Panc1 (cell line): ENCODE data around the gene TATDN3. TPM values are rescaled to one million over a fixed set of nuclear protein-coding genes. Genes with fewer than 3 reads are reported as not detected.

Source experiments
- ATAC-seq: fragments of 200-7000 bp; cut with Tn5 transposase; 2 replicates; pipeline ENCODE4 v1.9.1; 2020; ENCODE audit warnings: mild to moderate bottlenecking, moderate library complexity
- BruUV-seq: library from RNA; stranded (reverse); fragments of 400-500 nt; replicated peaks from 2 replicates; lab custom pipeline; 2021; lab: Mats Ljungman, UMichigan
- CTCF ChIA-PET: fragments of 300-600 bp; sonication (Branson Sonifier 250); formaldehyde crosslinking; loops from one replicate; lab custom pipeline; 2022; ENCODE audit warnings: antibody characterized with exemption; lab: Charles Lee
- POLR2A ChIA-PET: fragments of 300-600 bp; sonication (Branson Sonifier 250); formaldehyde crosslinking; loops from one replicate; lab custom pipeline; 2022; ENCODE audit warnings: antibody characterized with exemption; lab: Charles Lee
- DNase-seq: peaks from one replicate; pipeline ENCODE4 v3.0.0-alpha.2; 2010; ENCODE audit warnings: low read depth, low spot score
- H3K27ac ChIP-seq: 2 replicates; pipeline ENCODE4 v1.5.1; 2011; ENCODE audit warnings: mild to moderate bottlenecking, low read length, inconsistent platforms
- H3K27me3 ChIP-seq: fragments of 200-500 bp; sonication (Bioruptor generic); 2 replicates; pipeline ENCODE4 v1.6.0; 2014; ENCODE audit warnings: low read length, inconsistent platforms; ENCODE audit not compliant: control insufficient read depth, insufficient read depth
- H3K36me3 ChIP-seq: fragments of 200-500 bp; sonication (Bioruptor generic); 2 replicates; pipeline ENCODE4 v1.5.1; 2014; ENCODE audit warnings: inconsistent platforms, mild to moderate bottlenecking, low read length, moderate library complexity; ENCODE audit not compliant: control insufficient read depth, insufficient read depth
- H3K4me1 ChIP-seq: 2 replicates; pipeline ENCODE4 v1.5.1; 2011; ENCODE audit warnings: inconsistent platforms, mild to moderate bottlenecking, low read length, moderate library complexity; ENCODE audit not compliant: control insufficient read depth, insufficient read depth
- H3K4me3 ChIP-seq, 2 experiments: 2 replicates each; pipeline ENCODE4 v1.5.1; 2011 to 2012; ENCODE audit warnings: low read depth in 2 of 2, low read length in 2 of 2, mild to moderate bottlenecking in 2 of 2, inconsistent platforms in 1 of 2, moderate library complexity in 1 of 2
- H3K9me3 ChIP-seq: fragments of 200-500 bp; sonication (Bioruptor generic); 2 replicates; pipeline ENCODE4 v1.5.1; 2014; ENCODE audit warnings: low read depth, mild to moderate bottlenecking, inconsistent platforms, low read length, moderate library complexity; ENCODE audit not compliant: control insufficient read depth, insufficient read depth
- POLR2AphosphoS5 ChIP-seq: IDR thresholded peaks from 2 replicates; pipeline ENCODE4 v1.6.1; 2012; ENCODE audit warnings: mild to moderate bottlenecking, low read depth, low read length, moderate library complexity
- SIN3A ChIP-seq: IDR thresholded peaks from 2 replicates; pipeline ENCODE4 v1.6.1; 2012; ENCODE audit warnings: low read depth, mild to moderate bottlenecking, low read length, moderate library complexity, borderline replicate concordance; ENCODE audit not compliant: insufficient read depth
- TCF7L2 ChIP-seq: IDR thresholded peaks from 2 replicates; pipeline ENCODE4 v1.6.1; 2011; ENCODE audit warnings: mild to moderate bottlenecking, low read depth, low read length, inconsistent platforms
- in situ Hi-C: cut with HindIII; loops from 2 replicates; pipeline ENCODE4 v1.10.0; 2016; ENCODE audit warnings: low sequenced_read_pairs, low pct_unique_long_range_greater_than_20kb
- intact Hi-C: fragments of 100-400 bp; cut with micrococcal nuclease; formaldehyde crosslinking; loops from one replicate; pipeline ENCODE4 v1.10.0; 2022; ENCODE audit not compliant: unreplicated experiment
- total RNA-seq: library from RNA; stranded (reverse); gene quantifications from one replicate; pipeline ENCODE4 v1.2.1, GENCODE V29; 2021; ENCODE audit not compliant: unreplicated experiment
- TF ChIP-seq, protein P1 (sequence below), 2 experiments: IDR thresholded peaks; 2 replicates each; pipeline ENCODE4 v1.6.1; 2011 to 2012; ENCODE audit warnings: low read depth in 2 of 2, control low read depth in 1 of 2, low read length in 1 of 2, mild to moderate bottlenecking in 1 of 2, moderate library complexity in 1 of 2; ENCODE audit not compliant: insufficient read depth in 1 of 2
- TF ChIP-seq, protein P2 (sequence below): fragments of 450-650 bp; IDR thresholded peaks from 2 replicates; pipeline ENCODE4 v1.5.1; 2017; ENCODE audit warnings: mild to moderate bottlenecking

Gene TATDN3
- total RNA-seq, 1 experiment from 2014 or later = 9.5 TPM

GRCh38 chr1:212792396-212792908 lies 758 bp downstream of the TATDN3 start:
- ChIA-PET CTCF (interaction anchor here (0.7 kb wide), 1 partner anchor 364 kb away, joined by 7 read pairs; no protein-coding TSS in a partner anchor), POLR2A (no interaction called here)
- ATAC-seq (no peak), DNase-seq (no peak)
- TF ChIP-seq TCF7L2 = no peak
- in situ Hi-C loops = no loop called here
- Histone ChIP-seq H3K4me3 (peak overlapping the region; percentile 94 to 98), H3K27me3 (no peaks in the 10 kb centered on the region), H3K27ac (peak overlapping the region; percentile 81), H3K9me3 (no peaks in the 10 kb centered on the region), H3K36me3 (peaks cover 4% of the 10 kb centered on the region), H3K4me1 (peaks cover 8% of the 10 kb centered on the region; the same call in 1 of the 2 replicates)
- no TSS peak for BruUV-seq
- intact Hi-C loops = no loop called here

DNA sequence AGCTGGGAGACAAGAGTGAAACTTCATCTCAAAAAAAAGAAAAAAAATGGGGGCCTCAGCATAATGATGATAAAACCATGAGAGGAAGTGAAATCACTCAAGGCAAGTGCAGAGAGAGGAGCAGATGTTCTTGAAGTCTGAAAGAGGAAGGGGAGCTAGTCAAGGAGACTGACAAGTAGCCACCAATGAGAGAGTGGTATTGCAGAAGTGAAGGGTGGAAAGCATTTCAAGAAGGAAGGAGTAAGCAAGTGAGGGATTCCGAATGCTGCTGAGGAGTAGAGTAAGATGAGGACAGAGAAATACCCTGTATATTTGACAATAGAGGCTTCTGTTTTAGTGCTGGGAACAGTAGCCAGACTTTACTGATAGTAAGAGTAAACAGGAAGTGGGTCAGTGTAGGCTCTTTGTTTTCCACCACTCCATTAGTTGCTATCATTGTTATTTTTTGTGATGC lies 2.9 kb downstream of the TATDN3 start:
- ChIA-PET POLR2A (no interaction called here), CTCF (no interaction called here)
- Histone ChIP-seq H3K36me3 (peaks cover 4% of the 10 kb centered on the region; the same call in 1 of the 2 replicates), H3K4me3 (no peak overlapping the region), H3K4me1 (peaks cover 8% of the 10 kb centered on the region; the same call in 1 of the 2 replicates), H3K27ac (no peak overlapping the region), H3K27me3 (no peaks in the 10 kb centered on the region), H3K9me3 (no peaks in the 10 kb centered on the region)
- intact Hi-C loops (no loop called here), in situ Hi-C loops (no loop called here)
- TF ChIP-seq, protein P1, sequence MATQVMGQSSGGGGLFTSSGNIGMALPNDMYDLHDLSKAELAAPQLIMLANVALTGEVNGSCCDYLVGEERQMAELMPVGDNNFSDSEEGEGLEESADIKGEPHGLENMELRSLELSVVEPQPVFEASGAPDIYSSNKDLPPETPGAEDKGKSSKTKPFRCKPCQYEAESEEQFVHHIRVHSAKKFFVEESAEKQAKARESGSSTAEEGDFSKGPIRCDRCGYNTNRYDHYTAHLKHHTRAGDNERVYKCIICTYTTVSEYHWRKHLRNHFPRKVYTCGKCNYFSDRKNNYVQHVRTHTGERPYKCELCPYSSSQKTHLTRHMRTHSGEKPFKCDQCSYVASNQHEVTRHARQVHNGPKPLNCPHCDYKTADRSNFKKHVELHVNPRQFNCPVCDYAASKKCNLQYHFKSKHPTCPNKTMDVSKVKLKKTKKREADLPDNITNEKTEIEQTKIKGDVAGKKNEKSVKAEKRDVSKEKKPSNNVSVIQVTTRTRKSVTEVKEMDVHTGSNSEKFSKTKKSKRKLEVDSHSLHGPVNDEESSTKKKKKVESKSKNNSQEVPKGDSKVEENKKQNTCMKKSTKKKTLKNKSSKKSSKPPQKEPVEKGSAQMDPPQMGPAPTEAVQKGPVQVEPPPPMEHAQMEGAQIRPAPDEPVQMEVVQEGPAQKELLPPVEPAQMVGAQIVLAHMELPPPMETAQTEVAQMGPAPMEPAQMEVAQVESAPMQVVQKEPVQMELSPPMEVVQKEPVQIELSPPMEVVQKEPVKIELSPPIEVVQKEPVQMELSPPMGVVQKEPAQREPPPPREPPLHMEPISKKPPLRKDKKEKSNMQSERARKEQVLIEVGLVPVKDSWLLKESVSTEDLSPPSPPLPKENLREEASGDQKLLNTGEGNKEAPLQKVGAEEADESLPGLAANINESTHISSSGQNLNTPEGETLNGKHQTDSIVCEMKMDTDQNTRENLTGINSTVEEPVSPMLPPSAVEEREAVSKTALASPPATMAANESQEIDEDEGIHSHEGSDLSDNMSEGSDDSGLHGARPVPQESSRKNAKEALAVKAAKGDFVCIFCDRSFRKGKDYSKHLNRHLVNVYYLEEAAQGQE (IDR thresholded peaks at IDR 0.05; ENCODE audit: insufficient read depth in 1 of 2, low read depth in 2 of 2, low read length in 1 of 2) = no peak
- TF ChIP-seq SIN3A = no peak
- no peak for TF ChIP-seq POLR2AphosphoS5
- TF ChIP-seq TCF7L2 = no peak
- TF ChIP-seq, protein P2, sequence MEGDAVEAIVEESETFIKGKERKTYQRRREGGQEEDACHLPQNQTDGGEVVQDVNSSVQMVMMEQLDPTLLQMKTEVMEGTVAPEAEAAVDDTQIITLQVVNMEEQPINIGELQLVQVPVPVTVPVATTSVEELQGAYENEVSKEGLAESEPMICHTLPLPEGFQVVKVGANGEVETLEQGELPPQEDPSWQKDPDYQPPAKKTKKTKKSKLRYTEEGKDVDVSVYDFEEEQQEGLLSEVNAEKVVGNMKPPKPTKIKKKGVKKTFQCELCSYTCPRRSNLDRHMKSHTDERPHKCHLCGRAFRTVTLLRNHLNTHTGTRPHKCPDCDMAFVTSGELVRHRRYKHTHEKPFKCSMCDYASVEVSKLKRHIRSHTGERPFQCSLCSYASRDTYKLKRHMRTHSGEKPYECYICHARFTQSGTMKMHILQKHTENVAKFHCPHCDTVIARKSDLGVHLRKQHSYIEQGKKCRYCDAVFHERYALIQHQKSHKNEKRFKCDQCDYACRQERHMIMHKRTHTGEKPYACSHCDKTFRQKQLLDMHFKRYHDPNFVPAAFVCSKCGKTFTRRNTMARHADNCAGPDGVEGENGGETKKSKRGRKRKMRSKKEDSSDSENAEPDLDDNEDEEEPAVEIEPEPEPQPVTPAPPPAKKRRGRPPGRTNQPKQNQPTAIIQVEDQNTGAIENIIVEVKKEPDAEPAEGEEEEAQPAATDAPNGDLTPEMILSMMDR = no peak
- no peak for DNase-seq
- no peak for ATAC-seq
- BruUV-seq = no TSS peak

DNA sequence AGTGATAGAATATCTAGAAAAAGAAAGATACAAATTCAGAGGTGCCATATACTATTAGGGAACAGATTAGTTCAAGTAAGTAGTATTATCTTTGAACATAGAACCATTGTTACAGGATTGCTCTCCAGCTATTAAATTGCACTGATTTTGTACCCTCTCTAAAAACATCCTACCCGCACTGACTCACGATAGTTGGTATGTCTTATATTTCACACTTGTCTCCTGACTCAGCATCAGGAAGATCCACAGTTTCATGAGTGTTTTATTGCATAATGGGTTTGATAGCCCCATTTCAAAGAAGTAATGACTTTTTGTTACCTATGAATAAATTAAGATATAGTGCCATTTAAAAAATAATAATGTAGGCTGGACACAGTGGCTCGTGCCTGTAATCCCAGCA lies 6.0 kb downstream of the TATDN3 start:
- DNase-seq (no peak), ATAC-seq (no peak)
- no peaks in the 10 kb centered on the region for H3K9me3 ChIP-seq
- TF ChIP-seq TCF7L2 (no peak), POLR2AphosphoS5 (no peak), SIN3A (no peak)
- TF ChIP-seq, protein P2 = no peak
- TF ChIP-seq, protein P1 (IDR thresholded peaks at IDR 0.05; ENCODE audit: insufficient read depth in 1 of 2, low read depth in 2 of 2, low read length in 1 of 2) = no peak
- POLR2A ChIA-PET = no interaction called here
- no peaks in the 10 kb centered on the region for H3K27me3 ChIP-seq
- H3K36me3 ChIP-seq = 0 out of 2 replicates have a peak, but pooled peaks cover 2% of the 10 kb centered on the region
- H3K27ac ChIP-seq = no peak overlapping the region
- CTCF ChIA-PET = interaction anchor here (0.6 kb wide), 1 partner anchor 359 kb away, joined by 5 read pairs; no protein-coding TSS in a partner anchor
- H3K4me1 ChIP-seq = 0 out of 2 replicates have a peak, but pooled peaks cover 2% of the 10 kb centered on the region
- BruUV-seq = no TSS peak
- intact Hi-C loops (no loop called here), in situ Hi-C loops (no loop called here)
- no peak overlapping the region for H3K4me3 ChIP-seq
